Stimulated activated CD8-positive, alpha-beta memory T cell treated with anti-CD3 and anti-CD28 coated beads, Interleukin-7, amount 100 ng/mL, for 4 hours (primary cell): ENCODE data around the gene DMGDH.

Experiments used
- DNase-seq, 2 donors: peaks; one replicate each; pipeline ENCODE4 v3.0.0-alpha.2; 2020; ENCODE audit warnings: low read depth in 2 of 2

Gene DMGDH

DNA sequence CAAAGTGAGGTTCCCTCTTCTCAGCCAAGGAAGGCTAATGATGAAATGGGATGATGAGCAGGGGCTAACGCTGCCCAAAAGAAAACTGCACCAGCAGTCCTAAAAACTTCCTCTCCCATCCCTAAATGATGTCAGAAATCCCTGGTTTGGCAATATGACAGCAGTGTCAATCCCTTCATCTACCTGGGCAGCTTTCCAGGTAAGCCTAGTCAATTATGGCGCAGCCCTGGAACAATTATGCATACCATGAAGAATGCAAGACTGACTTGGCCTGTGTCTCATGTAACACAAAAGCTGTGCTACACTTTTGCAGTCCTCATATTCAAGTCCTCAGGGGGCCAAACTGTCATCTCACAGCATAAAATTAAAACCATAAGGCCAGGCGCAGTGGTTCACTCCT is 7.0 kb downstream of the DMGDH start:
- DNase-seq, result no peak

- DNase-seq, result no peak
Observed at GRCh38 chr5:79059674-79060073, 9.8 kb downstream of the DMGDH start.

DNA sequence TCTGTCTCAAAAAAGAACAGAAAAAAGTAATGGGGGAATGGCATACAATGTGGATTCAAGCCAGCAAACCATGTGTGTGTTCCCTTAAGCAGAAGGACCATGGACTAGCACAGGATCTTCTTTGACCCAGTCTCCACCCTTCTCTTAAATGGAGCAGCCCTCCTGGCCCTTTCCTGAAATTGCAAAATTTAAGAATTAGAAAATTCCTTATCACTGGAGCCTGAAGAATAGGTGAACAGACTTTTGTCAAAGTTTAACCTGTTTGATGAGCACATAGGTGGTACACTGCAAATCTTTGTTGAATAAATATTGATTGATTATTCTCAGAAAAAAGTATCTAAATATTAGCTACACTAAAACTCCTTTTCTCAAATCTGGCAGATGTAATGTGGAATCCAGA is 12.6 kb downstream of the DMGDH start:
- DNase-seq, result no peak

GRCh38 chr5:79055017-79055416 is 14.5 kb downstream of the DMGDH start:
- DNase-seq, result no peak

GRCh38 chr5:79053321-79053720 is 16.2 kb downstream of the DMGDH start:
- DNase-seq, result no peak

- no peak for DNase-seq
Observed at GRCh38 chr5:79050498-79050897, 19.0 kb downstream of the DMGDH start.

- DNase-seq, result no peak
Observed at GRCh38 chr5:79048437-79048836, 21.0 kb downstream of the DMGDH start.

GRCh38 chr5:79047199-79047598 is 22.3 kb downstream of the DMGDH start:
- no peak for DNase-seq

- no peak for DNase-seq
Observed at GRCh38 chr5:79042188-79042587, 27.3 kb downstream of the DMGDH start.

DNA sequence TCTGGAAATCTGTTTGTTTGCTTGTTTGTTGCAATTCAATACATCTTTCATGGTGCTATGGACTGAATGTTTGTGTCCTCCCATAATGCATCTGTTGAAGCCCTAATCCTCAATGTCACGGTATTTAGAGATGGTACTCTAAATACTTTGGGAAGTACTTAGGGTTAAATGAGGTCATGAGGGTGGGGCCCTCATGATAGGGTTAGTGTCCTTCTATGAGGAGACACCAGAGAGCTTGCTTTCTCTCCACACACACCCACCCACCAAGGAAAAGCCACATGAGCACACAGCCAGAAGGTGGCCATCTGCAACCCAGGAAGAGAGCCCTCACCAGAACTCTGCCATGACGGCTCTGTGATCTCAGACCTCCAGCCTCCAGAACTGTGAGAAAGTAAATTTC is 32.7 kb downstream of the DMGDH start:
- DNase-seq, result no peak

- no peak for DNase-seq
Observed at GRCh38 chr5:79035237-79035636, 34.2 kb downstream of the DMGDH start.

GRCh38 chr5:79032782-79033181 is 36.7 kb downstream of the DMGDH start:
- no peak for DNase-seq

DNA sequence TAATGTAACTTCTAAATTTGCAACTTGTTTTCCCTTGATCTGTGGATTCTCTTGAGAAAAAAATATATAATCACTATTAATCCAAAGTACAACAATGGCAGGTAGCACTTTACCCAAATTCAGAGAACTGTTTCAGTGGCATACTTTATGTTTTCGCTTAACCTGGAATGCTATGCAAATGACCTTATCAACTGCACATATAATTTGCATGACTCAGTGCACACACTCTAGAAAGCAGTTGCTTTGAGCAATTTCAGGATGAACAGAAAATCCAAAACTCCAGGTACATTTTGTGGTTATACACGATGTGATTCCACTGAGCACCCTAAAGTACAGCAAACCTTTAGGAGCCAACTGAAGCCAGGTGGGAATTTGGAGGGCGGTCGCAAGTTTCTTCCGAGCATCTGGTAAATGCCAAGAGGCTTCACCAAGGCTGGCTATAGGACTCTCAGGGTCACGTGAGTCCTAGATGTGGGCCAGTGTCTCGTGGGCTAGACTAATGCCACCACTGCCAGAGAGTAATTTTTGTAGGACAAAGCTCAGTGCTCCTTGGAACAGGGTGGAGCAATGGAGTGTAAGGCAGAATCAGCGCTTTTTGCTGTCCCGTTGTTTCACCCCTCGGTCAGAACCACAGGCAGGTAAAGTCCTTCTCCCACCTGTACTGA is 37.3 kb downstream of the DMGDH start:
- DNase-seq, result no peak

- DNase-seq, result no peak
Observed at GRCh38 chr5:79031485-79031867, 38.0 kb downstream of the DMGDH start.

GRCh38 chr5:79030663-79031484 is 38.6 kb downstream of the DMGDH start:
- DNase-seq, result no peak

- peak; percentile 3 to 8 for DNase-seq
Observed at GRCh38 chr5:79025054-79025472, 44.4 kb downstream of the DMGDH start.

DNA sequence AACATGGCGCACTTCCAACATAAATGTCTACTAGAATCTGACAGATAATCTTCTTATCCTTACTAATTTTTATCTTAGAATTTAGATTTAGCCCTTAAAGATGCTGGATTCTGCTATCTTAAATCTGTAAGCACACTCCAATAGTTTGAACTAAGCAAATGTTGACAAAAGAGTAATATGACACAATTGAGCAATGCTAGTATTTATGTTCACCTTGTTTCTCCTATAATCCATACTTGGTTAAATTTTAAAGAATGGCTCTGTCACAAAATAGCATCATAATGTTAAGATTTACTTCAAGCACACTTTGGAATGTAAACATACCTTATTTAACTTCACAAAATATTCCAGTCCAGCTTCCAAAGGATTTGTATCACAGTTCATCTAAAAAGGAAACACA is 45.5 kb downstream of the DMGDH start:
- DNase-seq, result no peak

DNA sequence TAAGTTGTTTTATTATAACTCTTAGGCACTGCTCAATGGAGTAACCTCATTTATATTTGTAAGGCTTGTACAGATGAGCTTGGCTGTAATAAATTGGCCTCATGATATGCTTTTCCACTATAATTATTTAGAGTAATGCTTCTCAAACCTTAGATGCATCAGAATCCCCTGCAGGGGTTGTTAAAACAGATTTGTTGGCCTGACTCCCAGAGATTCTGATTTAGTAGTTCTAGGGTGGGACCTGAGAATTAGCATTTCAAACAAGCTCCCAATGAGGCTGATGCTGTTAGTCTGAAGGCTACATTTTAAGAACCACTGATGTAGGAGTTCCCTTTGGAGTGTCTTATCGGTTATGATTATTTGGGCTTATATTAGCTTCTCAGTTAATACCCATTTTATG is 46.1 kb downstream of the DMGDH start:
- DNase-seq, result no peak

DNA sequence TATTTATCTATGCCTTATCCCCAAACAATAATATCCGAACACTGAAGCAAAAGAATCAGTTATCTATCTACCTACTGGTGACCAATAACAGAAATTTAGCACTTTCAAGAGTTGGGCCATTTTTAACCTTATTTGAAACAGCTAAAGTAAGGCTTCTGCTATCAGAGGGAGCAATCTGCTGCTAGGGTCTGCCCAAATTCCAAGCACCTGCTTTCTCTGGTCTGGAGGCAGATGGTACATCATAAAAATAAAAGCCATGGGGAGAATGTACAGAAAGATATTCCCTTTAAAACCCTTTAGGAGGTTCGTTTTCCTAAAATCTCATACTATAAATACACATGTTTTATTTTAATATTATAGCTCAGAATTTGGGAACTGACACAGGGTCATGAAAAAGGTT is 46.7 kb downstream of the DMGDH start:
- no peak for DNase-seq

DNA sequence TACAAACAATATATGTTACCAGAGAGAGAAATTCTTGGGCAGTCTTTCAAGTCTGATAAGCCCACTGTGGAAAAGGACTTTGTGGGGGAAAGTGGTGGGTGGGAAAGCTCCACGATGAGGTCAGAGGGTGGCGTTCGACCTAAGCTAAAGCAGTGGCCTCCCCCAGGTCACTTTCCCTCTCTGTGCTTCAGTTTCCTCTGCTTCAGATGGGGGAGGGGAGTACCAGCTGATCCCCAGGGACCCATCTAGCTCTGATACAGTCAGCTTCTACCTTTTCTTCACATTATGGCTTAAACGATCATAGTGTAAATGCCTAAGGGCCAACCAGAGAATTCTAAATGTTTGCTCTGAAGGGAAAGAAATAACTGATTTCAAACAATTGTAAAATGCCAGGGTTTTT is 47.7 kb downstream of the DMGDH start:
- no peak for DNase-seq

- DNase-seq, result peak in 1 of 2 donors; percentile 1
Observed at GRCh38 chr5:79020861-79021561, 48.5 kb downstream of the DMGDH start.

DNA sequence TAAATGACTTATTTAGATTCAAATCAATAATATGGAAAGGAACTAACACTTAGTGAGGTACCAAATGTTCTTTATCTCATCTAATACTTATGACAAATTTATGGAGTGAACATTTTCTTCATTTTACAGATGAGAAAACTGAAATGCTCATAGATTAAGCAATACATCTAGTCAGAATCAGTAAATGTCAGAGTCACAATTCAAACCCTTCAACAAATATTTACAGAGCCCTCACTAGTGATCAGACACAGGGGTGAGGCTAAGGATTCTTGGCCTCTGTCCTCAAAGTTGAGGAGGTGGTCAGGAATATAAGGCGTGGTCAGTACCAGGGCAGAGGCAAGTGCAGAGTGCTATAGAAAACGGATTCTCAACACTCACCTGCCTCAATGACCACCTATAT is 54.8 kb downstream of the DMGDH start:
- DNase-seq, result no peak

- no peak for DNase-seq
Observed at GRCh38 chr5:79011869-79012268, 57.6 kb downstream of the DMGDH start.
